ENCODE measurements around the gene IGFL4.

- no peak for TF ChIP-seq EP300 (IDR thresholded peaks at IDR 0.05; ENCODE audit: borderline replicate concordance)
- no peak for TF ChIP-seq EGR1 (IDR thresholded peaks at IDR 0.05)
- TF ChIP-seq CEBPB (IDR thresholded peaks at IDR 0.05): no peak
- TF ChIP-seq, protein P1, sequence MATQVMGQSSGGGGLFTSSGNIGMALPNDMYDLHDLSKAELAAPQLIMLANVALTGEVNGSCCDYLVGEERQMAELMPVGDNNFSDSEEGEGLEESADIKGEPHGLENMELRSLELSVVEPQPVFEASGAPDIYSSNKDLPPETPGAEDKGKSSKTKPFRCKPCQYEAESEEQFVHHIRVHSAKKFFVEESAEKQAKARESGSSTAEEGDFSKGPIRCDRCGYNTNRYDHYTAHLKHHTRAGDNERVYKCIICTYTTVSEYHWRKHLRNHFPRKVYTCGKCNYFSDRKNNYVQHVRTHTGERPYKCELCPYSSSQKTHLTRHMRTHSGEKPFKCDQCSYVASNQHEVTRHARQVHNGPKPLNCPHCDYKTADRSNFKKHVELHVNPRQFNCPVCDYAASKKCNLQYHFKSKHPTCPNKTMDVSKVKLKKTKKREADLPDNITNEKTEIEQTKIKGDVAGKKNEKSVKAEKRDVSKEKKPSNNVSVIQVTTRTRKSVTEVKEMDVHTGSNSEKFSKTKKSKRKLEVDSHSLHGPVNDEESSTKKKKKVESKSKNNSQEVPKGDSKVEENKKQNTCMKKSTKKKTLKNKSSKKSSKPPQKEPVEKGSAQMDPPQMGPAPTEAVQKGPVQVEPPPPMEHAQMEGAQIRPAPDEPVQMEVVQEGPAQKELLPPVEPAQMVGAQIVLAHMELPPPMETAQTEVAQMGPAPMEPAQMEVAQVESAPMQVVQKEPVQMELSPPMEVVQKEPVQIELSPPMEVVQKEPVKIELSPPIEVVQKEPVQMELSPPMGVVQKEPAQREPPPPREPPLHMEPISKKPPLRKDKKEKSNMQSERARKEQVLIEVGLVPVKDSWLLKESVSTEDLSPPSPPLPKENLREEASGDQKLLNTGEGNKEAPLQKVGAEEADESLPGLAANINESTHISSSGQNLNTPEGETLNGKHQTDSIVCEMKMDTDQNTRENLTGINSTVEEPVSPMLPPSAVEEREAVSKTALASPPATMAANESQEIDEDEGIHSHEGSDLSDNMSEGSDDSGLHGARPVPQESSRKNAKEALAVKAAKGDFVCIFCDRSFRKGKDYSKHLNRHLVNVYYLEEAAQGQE (IDR thresholded peaks at IDR 0.05; ENCODE audit: low read depth): no peak
- TF ChIP-seq TCF12 (IDR thresholded peaks at IDR 0.05; ENCODE audit: low read depth): no peak
- no peak for TF ChIP-seq YY1 (IDR thresholded peaks at IDR 0.05; ENCODE audit: low read depth)
- TF ChIP-seq TAF1 (IDR thresholded peaks at IDR 0.05; ENCODE audit: low read depth): no peak
- no peak for TF ChIP-seq NFIC (IDR thresholded peaks at IDR 0.05)
- no peak for TF ChIP-seq TEAD4 (IDR thresholded peaks at IDR 0.05)
- TF ChIP-seq ZBTB7A (IDR thresholded peaks at IDR 0.05; ENCODE audit: low read depth): no peak
- TF ChIP-seq RAD21 (IDR thresholded peaks at IDR 0.05; ENCODE audit: low read depth): no peak
- TF ChIP-seq, protein P2, sequence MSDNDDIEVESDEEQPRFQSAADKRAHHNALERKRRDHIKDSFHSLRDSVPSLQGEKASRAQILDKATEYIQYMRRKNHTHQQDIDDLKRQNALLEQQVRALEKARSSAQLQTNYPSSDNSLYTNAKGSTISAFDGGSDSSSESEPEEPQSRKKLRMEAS (IDR thresholded peaks at IDR 0.05): no peak
- no peak for TF ChIP-seq CREB1 (IDR thresholded peaks at IDR 0.05; ENCODE audit: low read depth)
Measured at GRCh38 chr19:46014534-46014933, 26.3 kb downstream of the IGFL4 start.

Data from Ishikawa (cell line).